CD14-positive monocyte (primary cell): ENCODE data around the gene TBL3. TPM values are rescaled to one million over a fixed set of nuclear protein-coding genes. Genes with fewer than 3 reads are reported as not detected.

ENCODE experiments used
- DNase-seq, 3 donors: peaks; one replicate each; pipeline ENCODE4 v3.0.0-alpha.2; 2011 to 2022
- H2AFZ ChIP-seq: 2 replicates; pipeline ENCODE4 v1.6.0; 2012; ENCODE audit warnings: mild to moderate bottlenecking, low read depth, low read length, inconsistent platforms; ENCODE audit not compliant: insufficient read depth, poor library complexity, severe bottlenecking
- H3K27ac ChIP-seq, 2 donors: 1 replicate in 1 of 2; 2 replicates in 1 of 2; pipeline ENCODE4 v1.5.1; 2012 to 2013; ENCODE audit warnings: low read length in 2 of 2, control low read depth in 1 of 2, inconsistent platforms in 1 of 2, low read depth in 1 of 2, mild to moderate bottlenecking in 1 of 2
- H3K27me3 ChIP-seq, 2 donors: one replicate each; pipeline versions ENCODE4 v1.6.0 to v1.6.1; 2011 to 2013; ENCODE audit warnings: low read length in 2 of 2; ENCODE audit not compliant: control insufficient read depth in 2 of 2, insufficient read depth in 2 of 2
- H3K36me3 ChIP-seq, 2 donors: replicated peaks in 1 of 2; 1 replicate in 1 of 2; 2 replicates in 1 of 2; pipeline versions ENCODE4 v1.5.1 to v1.6.1; 2012 to 2013; ENCODE audit warnings: low read length in 2 of 2, control low read depth in 1 of 2, inconsistent platforms in 1 of 2, mild to moderate bottlenecking in 1 of 2; ENCODE audit not compliant: insufficient read depth in 2 of 2, control insufficient read depth in 1 of 2
- H3K4me1 ChIP-seq, 2 donors: 1 replicate in 1 of 2; 2 replicates in 1 of 2; pipeline versions ENCODE4 v1.5.1 to v1.6.1; 2012 to 2013; ENCODE audit warnings: low read length in 2 of 2, control low read depth in 1 of 2, inconsistent platforms in 1 of 2, mild to moderate bottlenecking in 1 of 2, moderate library complexity in 1 of 2; ENCODE audit not compliant: insufficient read depth in 2 of 2, control insufficient read depth in 1 of 2
- H3K4me2 ChIP-seq: replicated peaks from 2 replicates; pipeline ENCODE3; 2012; ENCODE audit warnings: low read length, moderate library complexity, mild to moderate bottlenecking; ENCODE audit not compliant: poor library complexity, severe bottlenecking; ENCODE audit errors: extremely low read depth
- H3K4me3 ChIP-seq, 3 experiments: fragments of 200-600 bp in 1 of 3; sonication (generic) in 1 of 3; replicated peaks in 1 of 3; 1 replicate in 2 of 3; 2 replicates in 1 of 3; pipeline ENCODE4 v1.5.1; 2011 to 2013; ENCODE audit warnings: low read length in 3 of 3, mild to moderate bottlenecking in 3 of 3, control low read depth in 2 of 3, low read depth in 2 of 3, inconsistent platforms in 1 of 3, moderate library complexity in 1 of 3
- H3K79me2 ChIP-seq: 2 replicates; pipeline ENCODE4 v1.6.0; 2012; ENCODE audit warnings: mild to moderate bottlenecking, control low read depth, inconsistent platforms, low read length, moderate library complexity; ENCODE audit not compliant: insufficient read depth
- H3K9ac ChIP-seq: 2 replicates; pipeline ENCODE4 v1.6.0; 2017; ENCODE audit warnings: low read length, mild to moderate bottlenecking; ENCODE audit not compliant: insufficient read depth, poor library complexity, severe bottlenecking
- H3K9me3 ChIP-seq, 2 donors: replicated peaks in 1 of 2; 1 replicate in 1 of 2; 2 replicates in 1 of 2; pipeline versions ENCODE4 v1.5.1 to v1.6.1; 2012 to 2013; ENCODE audit warnings: low read length in 2 of 2, control low read depth in 1 of 2; ENCODE audit not compliant: control insufficient read depth in 1 of 2, insufficient read depth in 1 of 2
- H4K20me1 ChIP-seq: 2 replicates; pipeline ENCODE4 v1.6.0; 2012; ENCODE audit warnings: mild to moderate bottlenecking, low read length, control low read depth, moderate library complexity; ENCODE audit not compliant: insufficient read depth
- H3K27ac Mint-ChIP-seq, 7 donors: one replicate each; pipeline ENCODE4 v1.8.0; 2020; ENCODE audit warnings: mild to moderate bottlenecking in 7 of 7, mixed read lengths in 7 of 7, moderate library complexity in 6 of 7, inconsistent platforms in 2 of 7
- H3K27me3 Mint-ChIP-seq, 3 donors: one replicate each; pipeline ENCODE4 v1.8.0; 2021 to 2022; ENCODE audit warnings: low read depth in 3 of 3, mild to moderate bottlenecking in 3 of 3, mixed read lengths in 3 of 3, moderate library complexity in 3 of 3, inconsistent platforms in 1 of 3
- H3K36me3 Mint-ChIP-seq, 2 donors: one replicate each; pipeline ENCODE4 v1.8.0; 2020; ENCODE audit warnings: mixed read lengths in 2 of 2, inconsistent platforms in 1 of 2, mild to moderate bottlenecking in 1 of 2
- H3K4me1 Mint-ChIP-seq: one replicate; pipeline ENCODE4 v1.8.0; 2020; ENCODE audit warnings: mild to moderate bottlenecking, mixed read lengths
- H3K4me3 Mint-ChIP-seq, 2 donors: one replicate each; pipeline ENCODE4 v1.8.0; 2020; ENCODE audit warnings: mild to moderate bottlenecking in 2 of 2, mixed read lengths in 2 of 2, moderate library complexity in 1 of 2
- H3K9me3 Mint-ChIP-seq, 7 donors: one replicate each; pipeline ENCODE4 v1.8.0; 2020 to 2022; ENCODE audit warnings: mixed read lengths in 7 of 7, mild to moderate bottlenecking in 6 of 7, moderate library complexity in 6 of 7, inconsistent platforms in 2 of 7
- CTCF ChIP-seq: fragments of 200-600 bp; IDR thresholded peaks from one replicate; pipeline ENCODE4 v1.8.0; 2022; ENCODE audit warnings: antibody characterized with exemption, mild to moderate bottlenecking
- WGBS: methylation state at CpG from one replicate; pipeline ENCODE4 v1.1.5; 2013; ENCODE audit warnings: missing lambda C conversion rate; ENCODE audit not compliant: insufficient coverage; 5-methylcytosine and 5-hydroxymethylcytosine counted together
- intact Hi-C, 2 donors: fragments of 100-400 bp; cut with micrococcal nuclease; formaldehyde crosslinking; loops; one replicate each; pipeline versions ENCODE4 v1.15.0 to v1.15.1; 2023
- polyA plus RNA-seq, 3 donors: library from polyadenylated mRNA; depleted of rRNA in 1 of 3; unstranded in 2 of 3; stranded (reverse) in 1 of 3; fragments of 300-500 nt in 2 of 3; fragments of >200 nt in 1 of 3; fragmentation: Illumina TruSeq in 2 of 3; gene quantifications; 1 replicate in 2 of 3; 2 replicates in 1 of 3; pipeline ENCODE4 v1.2.3, GENCODE V29; 2012 to 2021

The TBL3 gene
- polyA plus RNA-seq, 3 donors: 33.9 to 37.8 (median 36.0) TPM

- Mint-ChIP-seq H3K9me3 (peaks cover 0 to 2% (median 0%) of the 10 kb centered on the region in 7 donors), H3K4me3 (no peak overlapping the region), H3K36me3 (peaks cover 43 to 65% of the 10 kb centered on the region in 2 donors), H3K27me3 (peaks cover 0 to 1% (median 0%) of the 10 kb centered on the region in 3 donors), H3K4me1 (peaks cover 20% of the 10 kb centered on the region), H3K27ac (no peak overlapping the region)
- no peaks in the 10 kb centered on the region for H3K9me3 ChIP-seq
- no peaks in the 10 kb centered on the region for H3K27me3 ChIP-seq
- H3K4me1 ChIP-seq: peaks cover 8 to 28% of the 10 kb centered on the region in 2 donors
- intact Hi-C loops: loop anchor here (10.0 kb wide), 2 partner anchors 243 to 253 kb away; partner anchors contain the start of gene ECI1 (in 1 of the 2)
- H3K36me3 ChIP-seq: peaks cover 54 to 68% of the 10 kb centered on the region in 2 donors
- DNase-seq: no peak
- H3K4me3 ChIP-seq: no peak overlapping the region
- H3K9ac ChIP-seq: no peak overlapping the region
- WGBS: 97% methylated on average over 52 of the region's 53 CpGs
- no peak for TF ChIP-seq CTCF
- no peak overlapping the region for H2AFZ ChIP-seq
- peaks cover 32% of the 10 kb centered on the region for H3K79me2 ChIP-seq
- H4K20me1 ChIP-seq: peaks cover 47% of the 10 kb centered on the region
- H3K4me2 ChIP-seq: no peak overlapping the region
- no peak overlapping the region for H3K27ac ChIP-seq
These were observed 29.9 kb downstream of the TBL3 start for GRCh38 chr16:2001456-2002355.

GRCh38 chr16:2002406-2003230, 30.8 kb downstream of the TBL3 start:
- Mint-ChIP-seq H3K27me3 (peaks cover 0 to 1% (median 0%) of the 10 kb centered on the region in 3 donors), H3K4me1 (peaks cover 28% of the 10 kb centered on the region), H3K9me3 (peaks cover 0 to 2% (median 0%) of the 10 kb centered on the region in 7 donors), H3K27ac (no peak overlapping the region), H3K4me3 (no peak overlapping the region), H3K36me3 (peaks cover 35 to 57% of the 10 kb centered on the region in 2 donors)
- Histone ChIP-seq H3K36me3 (peaks cover 51 to 59% of the 10 kb centered on the region in 2 donors), H3K4me3 (no peak overlapping the region), H3K9ac (no peak overlapping the region), H3K9me3 (no peaks in the 10 kb centered on the region), H3K27ac (no peak overlapping the region), H3K4me1 (peaks cover 14 to 37% of the 10 kb centered on the region in 2 donors), H3K4me2 (no peak overlapping the region), H4K20me1 (peaks cover 56% of the 10 kb centered on the region), H2AFZ (no peak overlapping the region), H3K27me3 (no peaks in the 10 kb centered on the region), H3K79me2 (peaks cover 42% of the 10 kb centered on the region)
- DNase-seq: no peak
- no peak for TF ChIP-seq CTCF
- 98% methylated on average over 47 of the region's 47 CpGs for WGBS
- intact Hi-C loops: loop anchor here (10.0 kb wide), 2 partner anchors 242 to 252 kb away; partner anchors contain the start of gene ECI1 (in 1 of the 2)
